Kidney glomerular epithelial cell (primary cell): ENCODE results near the gene CYREN.
"Not testable (repeated sequence)": the region's sequence is repeated elsewhere in the genome, so short reads cannot be mapped to it uniquely, and the experiment has no call there.

ENCODE experiments used
- DNase-seq: peaks from one replicate; lab custom pipeline; 2025; lab: John Stamatoyannopoulos, UW

CYREN gene, protein sequence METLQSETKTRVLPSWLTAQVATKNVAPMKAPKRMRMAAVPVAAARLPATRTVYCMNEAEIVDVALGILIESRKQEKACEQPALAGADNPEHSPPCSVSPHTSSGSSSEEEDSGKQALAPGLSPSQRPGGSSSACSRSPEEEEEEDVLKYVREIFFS

GRCh38 chr7:135170274-135170997 lies at the start of gene CYREN:
Gene CYREN (minus strand): TSS chr7:135170707. CDS start chr7:135168922, 1,785 bp downstream.
- DNase-seq: peak; percentile 87

- peak; percentile 86 for DNase-seq
Observed at GRCh38 chr7:135217645-135218509, 47.4 kb upstream of the CYREN start.

- no peak for DNase-seq
Observed at GRCh38 chr7:135215698-135216097, 45.2 kb upstream of the CYREN start.

GRCh38 chr7:135215180-135215579 lies 44.7 kb upstream of the CYREN start:
- no peak for DNase-seq

DNA sequence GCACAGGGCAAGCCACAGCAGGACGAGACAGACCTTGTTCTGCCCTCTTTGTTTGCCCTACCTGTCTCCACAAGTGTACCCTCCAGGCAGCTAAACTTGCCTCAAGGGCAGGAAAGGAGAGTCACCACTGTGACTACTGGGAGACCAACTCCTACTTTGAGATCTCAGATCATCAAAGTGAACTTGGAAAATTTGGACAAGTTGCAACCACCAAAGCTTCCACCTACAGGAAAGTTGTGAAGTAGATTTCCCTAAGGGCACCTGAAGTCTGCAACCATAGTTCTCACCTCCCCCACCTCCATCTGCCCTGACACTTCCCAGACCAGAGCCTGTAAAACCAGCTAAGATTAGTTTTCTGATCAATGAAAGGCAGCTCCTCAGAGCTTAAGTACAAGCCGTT lies 43.3 kb upstream of the CYREN start:
- no peak for DNase-seq

DNA sequence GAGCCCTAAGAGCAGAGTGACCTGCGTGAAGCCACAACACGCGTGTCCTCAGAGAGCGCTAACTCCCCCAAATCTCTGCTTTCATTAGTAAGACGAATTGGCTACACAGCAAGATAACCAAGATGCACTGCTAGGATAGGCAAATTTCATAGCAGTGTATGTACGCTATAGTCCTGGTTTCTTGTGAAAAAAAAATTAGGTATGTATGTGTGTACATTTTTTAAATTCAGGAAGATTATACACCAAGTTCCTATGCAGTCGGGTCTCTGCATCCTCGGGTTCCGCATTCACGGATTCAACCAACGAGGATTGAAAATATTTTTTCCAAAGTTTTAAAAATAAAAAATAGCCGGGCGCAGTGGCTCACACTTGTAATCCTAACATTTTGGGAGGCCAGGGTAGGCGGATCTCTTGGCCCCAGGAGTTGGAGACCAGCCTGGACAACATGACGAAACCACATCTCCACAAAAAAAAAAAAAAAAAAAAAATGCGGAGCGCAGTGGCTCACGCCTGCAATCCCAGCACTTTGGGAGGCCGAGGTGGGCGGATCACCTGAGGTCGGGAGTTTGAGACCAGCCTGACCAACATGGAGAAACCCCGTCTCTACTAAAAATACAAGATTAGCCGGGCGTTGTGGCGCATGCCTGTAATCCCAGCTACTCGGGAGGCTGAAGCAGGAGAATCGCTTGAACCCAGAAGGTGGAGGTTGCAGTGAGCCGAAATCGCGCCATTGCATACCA lies 41.6 kb upstream of the CYREN start:
- DNase-seq: not testable (repeated sequence)

GRCh38 chr7:135211179-135211945 lies 40.9 kb upstream of the CYREN start, which contains the start of gene WDR91:
Gene WDR91 (minus strand): TSS chr7:135211526. CDS start chr7:135211502, 24 bp downstream.
- peak; percentile 88 for DNase-seq

DNA sequence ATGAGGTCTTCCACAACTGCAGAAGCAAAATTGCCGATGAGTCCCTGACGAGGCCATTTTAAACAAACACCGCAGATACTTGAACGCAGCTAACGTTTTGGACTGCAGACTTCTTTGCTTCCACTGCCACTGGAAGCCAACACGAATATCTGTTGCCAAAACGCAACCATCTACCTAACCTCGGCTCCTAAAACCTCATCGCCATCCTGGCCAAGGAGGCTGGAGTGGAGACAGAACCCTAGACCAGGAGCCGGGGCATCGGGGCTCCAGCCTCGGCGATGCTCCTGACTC lies 40.3 kb upstream of the CYREN start:
- peak; percentile 60 for DNase-seq

DNA sequence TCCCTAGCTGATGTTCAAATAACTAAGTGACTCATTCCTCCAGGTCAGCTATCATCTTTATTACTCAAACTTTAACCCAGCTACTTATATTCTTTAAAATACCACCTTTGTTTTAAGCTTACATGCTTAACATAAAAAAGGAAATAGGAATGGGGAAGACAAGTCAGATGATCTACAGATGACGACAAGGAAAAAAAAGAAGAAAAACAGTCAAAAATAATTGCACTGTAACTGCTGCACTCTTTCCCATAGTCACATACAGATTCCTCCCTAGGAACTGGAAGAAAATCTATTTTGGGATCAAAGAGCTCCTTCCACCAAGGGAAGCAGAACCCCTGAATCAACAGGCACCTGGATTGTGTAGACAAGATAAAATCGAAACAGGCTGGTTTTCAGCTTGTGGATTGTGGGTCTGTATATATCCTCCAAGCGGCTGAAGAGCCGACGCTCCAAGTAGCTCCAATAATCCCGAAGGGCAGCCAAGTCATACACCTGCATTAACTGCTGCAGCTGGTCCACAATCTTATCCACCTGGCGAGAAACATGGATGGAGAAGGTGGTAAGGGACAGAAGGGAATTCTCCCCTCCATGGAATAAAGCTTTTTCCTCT lies 38.8 kb upstream of the CYREN start:
- no peak for DNase-seq

GRCh38 chr7:135208102-135208793 lies 37.7 kb upstream of the CYREN start:
- DNase-seq: peak; percentile 65

GRCh38 chr7:135207406-135208101 lies 37.0 kb upstream of the CYREN start:
- no peak for DNase-seq

DNA sequence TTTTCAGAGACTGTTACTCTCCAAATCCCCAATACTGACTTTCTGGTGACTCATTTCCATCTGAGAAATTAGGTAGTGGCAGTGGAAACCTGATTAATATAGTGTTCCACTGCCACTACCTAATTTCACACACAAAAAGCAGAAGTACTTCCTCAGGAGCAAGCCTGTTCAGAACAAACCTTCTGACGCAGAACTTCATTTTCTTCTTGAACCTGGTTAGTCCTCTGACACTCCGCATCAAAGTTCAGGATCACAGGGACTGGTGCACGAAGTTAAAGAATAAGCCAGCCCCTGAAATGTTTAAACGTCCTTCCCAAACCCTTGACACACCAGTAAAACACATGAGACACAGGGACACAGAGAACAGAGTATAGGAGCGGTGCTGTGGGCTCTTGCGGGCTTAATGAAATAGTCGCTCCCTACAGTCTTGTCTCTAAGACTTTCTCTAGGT lies 36.5 kb upstream of the CYREN start:
- no peak for DNase-seq

DNA sequence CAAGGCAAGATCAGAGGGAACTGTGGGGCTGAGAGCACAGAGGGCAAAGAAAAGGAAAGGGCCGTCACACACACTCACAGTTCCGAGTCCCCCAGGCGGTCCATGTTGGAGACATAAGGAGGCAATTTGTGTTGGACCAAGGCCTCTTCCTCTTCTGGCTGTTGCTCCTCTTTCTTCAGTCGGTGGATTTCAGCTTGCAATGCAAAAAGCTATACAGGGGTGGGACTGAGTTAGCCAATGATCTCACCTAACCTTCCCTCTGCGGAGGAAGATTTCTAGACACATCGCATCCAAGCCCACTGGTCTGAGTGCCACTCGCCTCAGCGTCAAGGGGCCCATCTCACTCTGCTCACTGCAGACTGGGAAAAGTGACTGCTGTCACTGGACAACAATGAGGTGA lies 35.3 kb upstream of the CYREN start:
- DNase-seq: no peak

GRCh38 chr7:135204876-135205275 lies 34.4 kb upstream of the CYREN start:
- no peak for DNase-seq

DNA sequence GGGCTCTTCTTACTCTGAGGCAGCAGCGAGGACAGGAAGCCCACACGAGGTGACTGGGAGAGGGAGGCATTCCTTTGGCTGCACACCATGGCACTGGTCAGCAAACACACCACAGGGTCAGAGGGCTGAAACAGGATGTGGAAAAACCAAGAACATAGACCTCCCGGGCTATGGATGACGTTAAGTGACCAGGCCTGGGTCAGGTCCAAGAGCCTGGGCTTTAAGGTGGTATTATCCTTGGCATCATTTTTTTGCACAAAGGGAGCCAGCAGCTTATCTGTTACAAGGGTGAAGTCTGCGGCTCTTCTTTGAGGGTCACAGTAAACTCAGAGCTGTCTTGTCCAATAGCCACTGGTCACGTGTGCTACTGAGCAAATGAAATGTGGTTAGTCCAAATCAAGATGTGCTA lies 33.8 kb upstream of the CYREN start:
- peak; percentile 71 for DNase-seq

- DNase-seq: no peak
Observed at GRCh38 chr7:135201350-135201749, 30.8 kb upstream of the CYREN start.

DNA sequence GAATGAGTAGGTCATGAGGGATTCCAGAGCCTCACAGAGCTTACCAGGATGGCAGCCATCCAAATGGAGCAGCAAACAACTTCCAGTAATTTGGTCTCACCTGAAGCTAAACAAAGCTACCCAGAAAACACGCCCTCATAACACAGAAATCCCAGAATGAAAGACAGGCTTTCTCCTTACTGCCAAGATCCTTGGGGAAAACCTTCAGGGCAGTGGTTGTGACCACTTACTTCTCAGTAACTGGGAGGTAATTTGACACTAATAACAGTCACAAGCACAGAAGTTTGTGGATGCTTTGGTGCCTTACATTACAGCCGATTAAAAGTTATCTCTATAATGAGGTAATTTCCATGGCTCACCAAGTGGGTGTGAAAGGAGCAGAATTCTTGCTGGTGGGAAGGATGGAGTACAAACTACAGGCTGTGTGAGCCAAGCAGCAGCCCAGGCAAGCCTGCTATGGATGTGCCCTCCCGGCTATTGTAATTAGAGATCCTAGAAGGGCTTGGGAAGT lies 30.4 kb upstream of the CYREN start:
- peak; percentile 14 for DNase-seq

DNA sequence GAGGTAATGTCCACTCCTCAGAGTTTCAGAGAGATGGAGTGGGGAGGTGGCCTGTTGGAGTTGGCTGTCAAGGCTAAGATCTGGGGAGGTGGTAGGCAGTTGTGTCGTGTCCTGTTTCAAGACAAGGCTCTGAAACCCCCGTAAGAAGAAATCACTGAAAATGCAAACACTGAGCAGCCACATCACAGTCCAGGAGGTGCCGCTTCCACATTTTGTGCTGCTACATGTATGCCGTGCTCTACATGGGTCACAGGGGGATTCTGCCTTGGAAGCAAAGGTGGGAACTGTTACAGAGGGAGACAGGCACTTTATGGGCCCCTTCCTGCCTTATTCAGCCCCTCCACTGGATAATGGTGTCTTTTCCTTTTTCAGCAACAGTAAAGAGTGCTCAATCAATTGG lies 28.9 kb upstream of the CYREN start:
- no peak for DNase-seq

DNA sequence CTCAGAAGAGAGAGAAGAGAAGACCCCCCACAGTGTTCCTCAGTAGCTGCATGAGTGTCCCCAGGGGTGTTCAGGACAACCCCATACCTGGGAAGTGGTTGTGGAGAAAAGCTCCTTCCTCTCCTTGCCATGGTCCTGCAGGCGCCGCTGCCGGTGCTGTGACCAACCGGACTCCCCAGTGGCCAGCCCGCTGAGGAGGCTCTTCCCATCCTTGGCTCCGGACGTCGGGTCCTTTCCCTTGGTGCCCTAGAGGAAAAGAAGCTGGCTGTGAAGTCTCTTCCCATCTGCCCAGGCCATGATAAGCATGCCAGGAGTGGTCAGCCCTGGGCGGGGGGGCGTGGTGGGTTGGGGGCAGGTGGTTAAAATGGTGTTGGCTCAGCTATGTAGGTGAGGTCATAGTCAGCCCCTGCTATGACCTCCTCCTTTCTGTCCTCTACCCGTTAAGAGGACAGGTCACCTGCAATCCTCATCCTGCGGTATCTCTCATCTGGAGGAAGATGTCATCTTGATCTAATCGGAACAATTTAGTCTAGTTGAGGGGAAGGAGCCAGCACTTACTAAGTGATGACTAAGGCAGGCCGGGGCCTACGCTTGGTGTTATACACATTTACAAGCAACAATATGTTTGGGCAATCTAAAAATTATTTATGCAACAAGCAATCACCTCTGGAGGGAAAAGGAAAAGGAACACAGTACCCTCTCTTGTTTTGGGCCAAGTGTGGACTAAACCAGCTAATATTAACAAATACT lies 27.6 kb upstream of the CYREN start:
- no peak for DNase-seq
